HL-60/S4 treated with phorbol 12-myristate 13-acetate at 8.2 ng/mL for 4 days and 3 days (cell line): ENCODE measurements around the gene EEF1E1.

Experiments
- in situ Hi-C: fragments of 300-500 bp; cut with MboI; formaldehyde crosslinking; loops from 2 replicates; pipeline ENCODE4 v1.15.0; 2022; ENCODE audit warnings: low sequenced_read_pairs

The EEF1E1 gene

GRCh38 chr6:8090650-8091049, 11.7 kb downstream of the EEF1E1 start:
- in situ Hi-C loops: no loop called here

GRCh38 chr6:8088886-8089285, 13.5 kb downstream of the EEF1E1 start:
- in situ Hi-C loops: no loop called here

- in situ Hi-C loops: no loop called here
Observed at GRCh38 chr6:8087870-8088754, 14.2 kb downstream of the EEF1E1 start.

GRCh38 chr6:8086755-8087306, 15.5 kb downstream of the EEF1E1 start:
- in situ Hi-C loops: no loop called here

- in situ Hi-C loops: no loop called here
Observed at GRCh38 chr6:8085053-8085511, 17.3 kb downstream of the EEF1E1 start.

GRCh38 chr6:8084586-8084985, 17.8 kb downstream of the EEF1E1 start:
- in situ Hi-C loops: no loop called here

GRCh38 chr6:8082954-8083858, 19.1 kb downstream of the EEF1E1 start:
- in situ Hi-C loops: no loop called here

- in situ Hi-C loops: no loop called here
Observed at GRCh38 chr6:8082572-8082953, 19.8 kb downstream of the EEF1E1 start.

- in situ Hi-C loops: no loop called here
Observed at GRCh38 chr6:8080362-8081151, 21.8 kb downstream of the EEF1E1 start.

- in situ Hi-C loops: no loop called here
Observed at GRCh38 chr6:8079126-8079525, 23.2 kb downstream of the EEF1E1 start.

- in situ Hi-C loops: no loop called here
Observed at GRCh38 chr6:8077991-8078390, 24.4 kb downstream of the EEF1E1 start.

- in situ Hi-C loops: no loop called here
Observed at GRCh38 chr6:8075704-8076103, 26.6 kb downstream of the EEF1E1 start.

GRCh38 chr6:8075185-8075584, 27.2 kb downstream of the EEF1E1 start:
- in situ Hi-C loops: no loop called here

GRCh38 chr6:8074213-8074612, 28.1 kb downstream of the EEF1E1 start:
- in situ Hi-C loops: no loop called here

GRCh38 chr6:8073758-8074157, 28.6 kb downstream of the EEF1E1 start:
- in situ Hi-C loops: no loop called here

GRCh38 chr6:8070718-8071117, 31.6 kb downstream of the EEF1E1 start:
- in situ Hi-C loops: no loop called here

GRCh38 chr6:8069631-8070284, 32.6 kb downstream of the EEF1E1 start:
- in situ Hi-C loops: no loop called here

GRCh38 chr6:8069151-8069550, 33.2 kb downstream of the EEF1E1 start:
- in situ Hi-C loops: no loop called here

GRCh38 chr6:8066108-8066507, 36.2 kb downstream of the EEF1E1 start:
- in situ Hi-C loops: no loop called here

GRCh38 chr6:8065519-8065911, 36.8 kb downstream of the EEF1E1 start:
- in situ Hi-C loops: no loop called here
